Measurements from ENCODE around the gene CDT1. TPM values are rescaled to one million over a fixed set of nuclear protein-coding genes. Genes with fewer than 3 reads are reported as not detected.

CDT1 gene
- total and polyA plus RNA-seq, 2 donors from 2014 or later, result 0.56 to 1.5 TPM

GRCh38 chr16:88847654-88848053, 44.1 kb downstream of the CDT1 start:
- FAIRE-seq, result no peak
- H3K27me3 ChIP-seq (ENCODE audit: control insufficient read depth, insufficient read depth, low read length), result no peaks in the 10 kb centered on the region
- H3K4me1 ChIP-seq (ENCODE audit: control insufficient read depth in 2 of 3, insufficient read depth in 2 of 3, low read depth in 1 of 3, low read length in 3 of 3), result no peaks in the 10 kb centered on the region
- no peak for DNase-seq
- H3K9me3 ChIP-seq (ENCODE audit: control insufficient read depth in 2 of 3, insufficient read depth in 1 of 3, low read length in 3 of 3), result no peaks in the 10 kb centered on the region
- TF ChIP-seq, protein P1, sequence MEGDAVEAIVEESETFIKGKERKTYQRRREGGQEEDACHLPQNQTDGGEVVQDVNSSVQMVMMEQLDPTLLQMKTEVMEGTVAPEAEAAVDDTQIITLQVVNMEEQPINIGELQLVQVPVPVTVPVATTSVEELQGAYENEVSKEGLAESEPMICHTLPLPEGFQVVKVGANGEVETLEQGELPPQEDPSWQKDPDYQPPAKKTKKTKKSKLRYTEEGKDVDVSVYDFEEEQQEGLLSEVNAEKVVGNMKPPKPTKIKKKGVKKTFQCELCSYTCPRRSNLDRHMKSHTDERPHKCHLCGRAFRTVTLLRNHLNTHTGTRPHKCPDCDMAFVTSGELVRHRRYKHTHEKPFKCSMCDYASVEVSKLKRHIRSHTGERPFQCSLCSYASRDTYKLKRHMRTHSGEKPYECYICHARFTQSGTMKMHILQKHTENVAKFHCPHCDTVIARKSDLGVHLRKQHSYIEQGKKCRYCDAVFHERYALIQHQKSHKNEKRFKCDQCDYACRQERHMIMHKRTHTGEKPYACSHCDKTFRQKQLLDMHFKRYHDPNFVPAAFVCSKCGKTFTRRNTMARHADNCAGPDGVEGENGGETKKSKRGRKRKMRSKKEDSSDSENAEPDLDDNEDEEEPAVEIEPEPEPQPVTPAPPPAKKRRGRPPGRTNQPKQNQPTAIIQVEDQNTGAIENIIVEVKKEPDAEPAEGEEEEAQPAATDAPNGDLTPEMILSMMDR (IDR thresholded peaks at IDR 0.05; ENCODE audit: borderline replicate concordance, extremely low read depth, insufficient read depth), result no peak
- intact Hi-C loops (cut with DNase I), result no loop called here
- H3K4me3 ChIP-seq (ENCODE audit: low read length in 3 of 3), result no peak overlapping the region
- H3K27ac ChIP-seq (ENCODE audit: low read depth in 2 of 2, low read length in 2 of 2), result no peak overlapping the region
- no peak overlapping the region for H3K9ac ChIP-seq (ENCODE audit: low read length in 3 of 3)
- H3K36me3 ChIP-seq (ENCODE audit: control insufficient read depth in 2 of 3, insufficient read depth in 3 of 3, low read length in 3 of 3), result no peaks in the 10 kb centered on the region

DNA sequence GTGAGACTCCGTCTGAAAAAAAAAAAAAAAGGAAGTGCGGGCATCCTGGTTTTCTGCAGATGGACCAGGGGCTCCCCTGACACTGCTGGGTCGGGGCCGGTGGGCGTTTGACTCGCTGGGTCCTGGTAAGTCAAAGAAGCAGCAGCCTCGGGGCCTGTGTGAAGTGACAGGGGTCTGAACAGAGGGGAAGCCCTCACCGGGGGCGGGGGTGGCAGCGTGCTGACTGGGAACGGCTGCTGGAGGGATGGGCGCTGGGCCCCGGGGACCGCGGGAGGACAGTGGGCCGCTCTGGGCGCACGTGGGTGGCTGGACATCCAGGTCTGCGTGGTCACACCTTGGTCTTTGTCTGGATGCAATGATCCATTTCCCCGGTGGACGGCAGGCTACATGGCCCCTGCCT, 45.0 kb downstream of the CDT1 start:
- FAIRE-seq (no peak), DNase-seq (no peak)
- H3K27ac ChIP-seq (ENCODE audit: low read depth in 2 of 2, low read length in 2 of 2), result no peak overlapping the region
- H3K27me3 ChIP-seq (ENCODE audit: control insufficient read depth, insufficient read depth, low read length), result no peaks in the 10 kb centered on the region
- H3K4me3 ChIP-seq (ENCODE audit: low read length in 3 of 3), result no peak overlapping the region
- H3K4me1 ChIP-seq (ENCODE audit: control insufficient read depth in 2 of 3, insufficient read depth in 2 of 3, low read depth in 1 of 3, low read length in 3 of 3), result no peaks in the 10 kb centered on the region
- TF ChIP-seq, protein P1 (IDR thresholded peaks at IDR 0.05; ENCODE audit: borderline replicate concordance, extremely low read depth, insufficient read depth), result no peak
- H3K9ac ChIP-seq (ENCODE audit: low read length in 3 of 3), result no peak overlapping the region
- no peaks in the 10 kb centered on the region for H3K9me3 ChIP-seq (ENCODE audit: control insufficient read depth in 2 of 3, insufficient read depth in 1 of 3, low read length in 3 of 3)
- intact Hi-C loops (cut with DNase I), result no loop called here
- no peaks in the 10 kb centered on the region for H3K36me3 ChIP-seq (ENCODE audit: control insufficient read depth in 2 of 3, insufficient read depth in 3 of 3, low read length in 3 of 3)

- H3K27ac ChIP-seq (ENCODE audit: low read depth in 2 of 2, low read length in 2 of 2), result no peak overlapping the region
- DNase-seq, result no peak
- no peaks in the 10 kb centered on the region for H3K36me3 ChIP-seq (ENCODE audit: control insufficient read depth in 2 of 3, insufficient read depth in 3 of 3, low read length in 3 of 3)
- intact Hi-C loops (cut with DNase I), result no loop called here
- no peak for FAIRE-seq
- no peaks in the 10 kb centered on the region for H3K9me3 ChIP-seq (ENCODE audit: control insufficient read depth in 2 of 3, insufficient read depth in 1 of 3, low read length in 3 of 3)
- TF ChIP-seq, protein P1 (IDR thresholded peaks at IDR 0.05; ENCODE audit: borderline replicate concordance, extremely low read depth, insufficient read depth), result no peak
- H3K9ac ChIP-seq (ENCODE audit: low read length in 3 of 3), result no peak overlapping the region
- peaks cover 0 to under 1% (median 0%) of the 10 kb centered on the region in 3 donors for H3K4me1 ChIP-seq (ENCODE audit: control insufficient read depth in 2 of 3, insufficient read depth in 2 of 3, low read depth in 1 of 3, low read length in 3 of 3)
- H3K27me3 ChIP-seq (ENCODE audit: control insufficient read depth, insufficient read depth, low read length), result no peaks in the 10 kb centered on the region
- H3K4me3 ChIP-seq (ENCODE audit: low read length in 3 of 3), result no peak overlapping the region
Observed at GRCh38 chr16:88850531-88851199, 47.1 kb downstream of the CDT1 start.

- no peak for FAIRE-seq
Observed at GRCh38 chr16:88851616-88852015, 48.0 kb downstream of the CDT1 start.

More at GRCh38 chr16:88851616-88852015, 48.0 kb downstream of the CDT1 start:
- Histone ChIP-seq H3K36me3 (ENCODE audit: control insufficient read depth in 2 of 3, insufficient read depth in 3 of 3, low read length in 3 of 3) (no peaks in the 10 kb centered on the region), H3K27ac (ENCODE audit: low read depth in 2 of 2, low read length in 2 of 2) (no peak overlapping the region), H3K4me3 (ENCODE audit: low read length in 3 of 3) (no peak overlapping the region), H3K27me3 (ENCODE audit: control insufficient read depth, insufficient read depth, low read length) (no peaks in the 10 kb centered on the region), H3K9ac (ENCODE audit: low read length in 3 of 3) (no peak overlapping the region), H3K4me1 (ENCODE audit: control insufficient read depth in 2 of 3, insufficient read depth in 2 of 3, low read depth in 1 of 3, low read length in 3 of 3) (peaks cover 0 to 7% (median 0%) of the 10 kb centered on the region in 3 donors), H3K9me3 (ENCODE audit: control insufficient read depth in 2 of 3, insufficient read depth in 1 of 3, low read length in 3 of 3) (no peaks in the 10 kb centered on the region)
- intact Hi-C loops (cut with DNase I), result no loop called here
- TF ChIP-seq, protein P1 (IDR thresholded peaks at IDR 0.05; ENCODE audit: borderline replicate concordance, extremely low read depth, insufficient read depth), result no peak
- no peak for DNase-seq
